CD4-positive, alpha-beta T cell treated with Interleukin-17A for 1 hour (primary cell): Measurements from ENCODE around the gene SECISBP2L.

Experiments
- DNase-seq: peaks from one replicate; pipeline ENCODE4 v3.0.0-alpha.2; 2020

SECISBP2L gene

DNA sequence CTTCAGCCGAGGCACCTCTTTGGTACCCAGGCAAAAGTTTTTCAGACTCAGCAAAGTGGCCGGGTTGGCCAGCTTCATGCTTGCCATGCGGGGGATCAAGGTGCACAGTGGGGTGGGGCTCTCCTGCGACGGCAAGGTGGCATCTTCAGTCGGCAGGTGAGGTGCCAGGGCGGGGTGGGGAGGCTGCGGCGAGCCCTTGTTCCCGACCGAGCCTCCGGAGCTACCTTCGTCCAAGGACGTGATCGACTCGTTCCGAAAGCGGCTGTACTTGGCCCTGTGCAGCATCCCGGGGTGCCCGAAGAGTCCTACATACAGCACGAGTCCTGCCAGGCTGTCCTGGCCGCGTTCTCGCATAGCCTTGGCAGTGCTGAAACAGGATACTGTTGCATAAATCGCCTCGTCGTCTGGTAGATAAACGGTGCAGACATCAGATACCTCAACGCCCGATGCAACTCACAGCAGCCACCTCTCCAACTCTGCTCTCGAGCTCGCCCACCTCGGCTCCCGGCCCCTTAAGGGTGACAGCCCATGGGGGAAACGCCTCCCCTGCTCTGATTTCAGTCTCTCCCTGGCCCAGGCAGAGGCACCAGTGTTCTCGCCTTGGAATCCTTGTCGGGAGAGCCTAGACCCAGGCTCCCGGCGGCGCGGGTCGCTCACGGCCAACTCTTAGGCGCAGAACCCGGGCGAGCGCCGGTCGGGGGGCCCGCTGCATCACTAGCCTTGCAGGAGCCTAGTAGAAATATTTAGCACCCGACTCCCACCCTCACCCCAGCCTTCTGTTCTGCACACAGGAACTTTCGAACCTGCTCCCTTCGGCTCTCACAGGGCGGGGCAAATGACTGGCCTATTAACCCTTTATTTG is 83.4 kb downstream of the SECISBP2L start:
- no peak for DNase-seq

DNA sequence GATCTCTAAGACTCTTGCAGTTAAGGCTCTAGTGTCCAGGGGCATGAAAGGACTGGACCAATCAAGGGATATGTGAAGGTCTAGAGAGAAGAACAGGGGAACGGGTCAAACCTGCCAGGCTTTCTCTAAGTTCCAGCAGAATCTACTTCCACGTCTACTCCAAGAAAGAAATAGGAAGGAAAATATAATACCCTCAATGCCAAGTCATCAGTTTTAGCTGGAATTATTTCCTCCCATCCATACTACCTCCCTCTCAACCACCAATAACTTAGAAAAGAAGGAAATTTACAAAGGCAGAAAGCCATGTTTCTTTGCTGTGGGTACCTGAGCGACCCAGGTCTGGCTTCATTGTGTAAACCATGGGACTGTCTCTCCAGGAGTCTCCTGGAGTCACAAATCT is 90.3 kb downstream of the SECISBP2L start:
- DNase-seq: no peak

DNA sequence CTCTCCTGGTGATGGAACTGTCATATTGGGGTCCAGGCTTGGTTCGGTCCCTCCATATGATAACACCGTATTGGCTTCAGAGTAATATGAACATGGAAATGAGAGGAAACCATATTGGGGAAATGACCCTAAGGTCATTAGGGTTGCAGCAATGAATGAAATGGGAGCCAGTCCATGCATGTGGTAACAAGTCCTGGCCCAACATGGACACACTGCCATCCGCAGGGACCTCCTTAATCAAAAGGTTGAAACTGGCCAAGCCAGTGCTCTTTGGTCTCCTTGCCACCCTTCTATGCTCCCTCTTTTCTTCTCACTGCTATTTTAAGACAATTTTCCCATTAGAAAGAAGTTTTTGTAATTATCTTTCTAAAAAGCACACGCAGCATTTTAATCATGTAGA is 90.9 kb downstream of the SECISBP2L start:
- DNase-seq: no peak

DNA sequence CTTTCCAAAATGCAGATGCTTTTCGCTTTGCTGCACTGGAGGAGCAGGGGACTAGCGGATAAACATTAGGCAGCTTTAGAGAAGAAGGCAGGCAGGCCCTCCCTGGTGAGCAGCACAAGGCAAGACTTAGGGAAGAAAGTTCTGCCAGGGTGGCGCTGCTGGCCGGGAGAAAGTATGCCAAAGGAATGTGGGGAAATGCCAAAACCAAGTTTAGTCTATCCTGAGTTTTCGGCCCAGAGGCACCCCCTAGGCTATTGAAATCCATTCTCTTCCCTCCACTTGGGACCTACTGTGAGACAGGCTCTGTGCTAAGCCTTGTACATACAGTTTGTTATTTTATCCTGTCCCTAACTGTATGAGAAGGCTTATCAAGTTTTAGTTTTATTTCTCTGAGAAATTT is 91.7 kb downstream of the SECISBP2L start:
- no peak for DNase-seq

DNA sequence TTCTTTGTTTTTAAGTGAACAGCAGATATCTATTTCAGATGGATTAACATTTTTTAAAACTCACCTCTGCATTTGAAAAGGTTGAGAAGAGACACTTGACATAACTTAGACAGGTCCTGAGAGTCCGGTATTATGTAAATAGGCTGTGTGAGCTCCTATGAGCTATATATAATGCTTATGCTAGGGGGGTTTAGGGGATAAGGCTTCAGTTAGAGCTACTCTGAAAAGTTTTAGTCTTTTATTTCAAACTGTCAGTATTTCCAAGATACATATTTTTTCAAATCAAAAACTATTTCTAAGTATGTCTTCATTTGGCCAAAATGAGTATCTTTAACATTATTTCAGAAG is 99.4 kb downstream of the SECISBP2L start:
- no peak for DNase-seq

DNA sequence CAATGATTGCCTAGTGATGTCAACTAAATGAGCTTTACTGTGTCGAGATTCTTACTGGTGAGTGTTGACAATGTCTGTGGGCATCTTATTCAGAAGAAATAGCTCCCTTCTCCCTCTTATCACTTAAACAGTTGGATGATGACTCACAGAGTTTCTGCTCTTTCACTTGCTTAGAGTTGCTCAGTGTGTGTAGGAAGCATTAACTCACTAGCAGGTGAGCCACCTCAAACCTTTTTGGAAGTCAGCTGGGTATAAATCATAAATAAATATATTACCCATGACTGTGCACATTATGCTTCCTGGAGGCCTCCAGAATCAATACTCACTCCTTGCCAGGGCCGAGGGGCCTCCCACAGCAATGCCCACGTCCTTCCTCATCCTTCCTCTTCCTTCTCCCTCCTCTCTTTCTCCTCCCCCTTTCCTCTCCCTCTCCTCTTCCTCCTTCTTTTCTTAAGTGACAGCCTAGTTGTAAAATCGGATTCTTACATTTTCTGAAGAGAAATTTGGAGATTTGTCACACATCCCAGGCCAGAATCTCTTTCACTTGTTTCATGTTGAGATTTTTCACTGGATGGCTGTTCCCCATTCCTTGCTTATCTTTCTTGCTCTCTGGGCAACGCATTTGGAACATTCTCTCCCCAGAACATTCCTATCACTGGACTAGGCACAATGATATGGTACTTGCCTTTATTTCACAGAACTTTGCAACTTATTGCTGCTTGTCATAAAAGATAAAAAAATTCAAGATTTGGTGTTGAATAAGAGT is 100.0 kb downstream of the SECISBP2L start:
- DNase-seq: no peak

DNA sequence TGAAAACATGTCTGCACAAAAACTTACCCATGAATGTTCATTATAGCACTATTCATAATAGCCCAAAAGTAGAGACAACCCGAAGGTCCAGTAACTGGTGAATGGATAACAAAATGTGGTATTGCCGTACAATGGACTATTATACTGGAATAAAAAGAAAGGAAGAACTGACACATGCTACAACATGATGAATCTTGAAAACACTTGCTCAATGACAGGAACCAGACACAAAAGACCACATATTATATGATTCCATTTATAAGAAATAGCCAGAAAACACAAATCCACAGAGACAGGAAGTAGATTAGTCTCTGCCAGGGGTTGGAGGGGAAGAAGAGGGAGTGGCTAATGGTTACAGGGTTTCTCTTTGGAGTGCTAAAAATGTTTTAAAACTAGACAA is 100.9 kb downstream of the SECISBP2L start:
- no peak for DNase-seq

DNA sequence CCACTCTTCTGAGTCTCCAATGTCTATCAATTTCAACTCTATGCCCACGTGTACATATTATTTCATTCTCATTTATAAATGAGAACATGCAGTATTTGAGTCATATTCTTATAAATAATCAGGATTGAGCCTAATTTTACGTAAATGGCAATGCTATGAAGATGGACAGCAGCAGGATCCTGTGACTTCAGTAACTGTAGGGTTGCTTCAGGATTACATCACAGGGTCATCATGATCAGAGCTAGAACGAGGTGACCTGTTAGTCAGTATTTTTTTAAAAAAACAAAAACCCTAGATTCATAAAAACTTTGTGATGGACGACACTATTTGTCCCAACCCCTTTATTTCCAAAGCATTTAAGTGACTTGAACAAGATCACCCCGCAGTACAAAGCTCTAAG is 104.3 kb downstream of the SECISBP2L start:
- no peak for DNase-seq

DNA sequence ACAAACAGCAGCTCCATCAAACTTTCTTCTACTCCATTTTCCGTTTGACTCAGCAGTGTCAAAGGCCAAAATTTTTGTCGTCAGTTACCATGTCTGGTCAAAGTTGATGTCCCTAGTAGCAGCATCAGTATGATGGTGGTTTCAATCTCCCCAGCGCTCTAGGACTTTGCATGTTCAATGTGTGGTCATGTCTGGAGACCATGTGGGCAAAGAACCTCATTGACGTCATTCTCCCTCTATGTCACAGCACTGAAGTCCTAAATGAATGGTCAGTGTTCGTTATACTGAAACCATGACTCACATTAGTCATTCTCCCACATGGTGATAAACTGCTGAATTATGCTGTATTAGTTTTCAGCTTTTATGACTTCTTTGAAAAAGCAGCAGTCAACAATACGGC is 105.7 kb downstream of the SECISBP2L start:
- no peak for DNase-seq

DNA sequence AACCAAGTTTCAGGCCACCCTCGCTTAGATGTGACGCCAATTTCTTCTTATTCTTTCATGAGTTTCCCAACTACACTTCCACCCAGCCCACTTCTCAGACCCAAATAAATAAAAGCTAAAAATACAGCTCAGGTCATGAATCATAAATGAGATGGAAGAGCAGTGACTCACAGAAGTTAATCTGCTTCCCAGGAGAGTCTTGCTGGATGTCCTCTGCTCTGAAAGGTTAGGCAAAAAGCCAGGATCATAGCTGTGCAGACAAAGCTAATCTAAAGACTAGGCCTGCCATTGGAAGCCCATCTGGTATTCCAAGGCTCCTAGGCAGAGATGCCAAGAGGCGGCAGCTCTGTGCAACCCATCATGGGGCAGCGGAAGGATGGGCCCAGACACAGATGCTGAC is 106.6 kb downstream of the SECISBP2L start:
- DNase-seq: no peak
